ENCODE data around the gene GRWD1.

- TF ChIP-seq CTCF (IDR thresholded peaks at IDR 0.05) = no peak
- TF ChIP-seq POLR2AphosphoS5 (IDR thresholded peaks at IDR 0.05) = no peak
These were observed 8.5 kb downstream of the GRWD1 start for GRCh38 chr19:48454150-48454730.
